ENCODE data around the gene CTBP1. TPM values are rescaled to one million over a fixed set of nuclear protein-coding genes. Genes with fewer than 3 reads are reported as not detected.
"Not testable (repeated sequence)": the region's sequence is repeated elsewhere in the genome, so short reads cannot be mapped to it uniquely, and the experiment has no call there.

CTBP1 gene
- total RNA-seq, 1 donor = 246 TPM

- Histone ChIP-seq H2AFZ (ENCODE audit: low read length) (no peak overlapping the region), H3K27ac (ENCODE audit: low read depth, low read length) (peak overlapping the region; percentile 92), H3K4me1 (ENCODE audit: insufficient read depth, low read length) (peaks cover 29% of the 10 kb centered on the region), H3K36me3 (ENCODE audit: insufficient read depth, low read length) (peaks cover 22% of the 10 kb centered on the region), H3K79me2 (ENCODE audit: insufficient read depth, low read length) (peaks cover 93% of the 10 kb centered on the region), H3K9me3 (ENCODE audit: low read depth, low read length) (no peaks in the 10 kb centered on the region), H3K4me3 (ENCODE audit: insufficient read depth, low read length) (no peak overlapping the region), H3K4me2 (ENCODE audit: insufficient read depth, low read length) (peak overlapping the region; percentile 30), H4K20me1 (ENCODE audit: insufficient read depth, low read length) (peaks cover 69% of the 10 kb centered on the region), H3K27me3 (ENCODE audit: insufficient read depth, low read length) (no peaks in the 10 kb centered on the region)
- TF ChIP-seq CTCF (IDR thresholded peaks at IDR 0.05; ENCODE audit: extremely low read depth, low read depth, low read length) = no peak
- no peak for DNase-seq (ENCODE audit: insufficient read length, low spot score, missing footprints)
Observed at GRCh38 chr4:1294424-1294823, 45.5 kb upstream of the CTBP1 start.

GRCh38 chr4:1293991-1294390, 45.1 kb upstream of the CTBP1 start:
- Histone ChIP-seq H3K4me1 (ENCODE audit: insufficient read depth, low read length) (peaks cover 29% of the 10 kb centered on the region), H3K27me3 (ENCODE audit: insufficient read depth, low read length) (no peaks in the 10 kb centered on the region), H3K4me3 (ENCODE audit: insufficient read depth, low read length) (no peak overlapping the region), H3K79me2 (ENCODE audit: insufficient read depth, low read length) (peaks cover 88% of the 10 kb centered on the region), H3K36me3 (ENCODE audit: insufficient read depth, low read length) (peaks cover 22% of the 10 kb centered on the region), H4K20me1 (ENCODE audit: insufficient read depth, low read length) (peaks cover 65% of the 10 kb centered on the region), H3K9me3 (ENCODE audit: low read depth, low read length) (no peaks in the 10 kb centered on the region), H3K27ac (ENCODE audit: low read depth, low read length) (peak overlapping the region; percentile 92), H3K4me2 (ENCODE audit: insufficient read depth, low read length) (peak overlapping the region; percentile 30), H2AFZ (ENCODE audit: low read length) (no peak overlapping the region)
- no peak for TF ChIP-seq CTCF (IDR thresholded peaks at IDR 0.05; ENCODE audit: extremely low read depth, low read depth, low read length)
- peak; percentile 97 for DNase-seq (ENCODE audit: insufficient read length, low spot score, missing footprints)

GRCh38 chr4:1293531-1293941, 44.6 kb upstream of the CTBP1 start:
- Histone ChIP-seq H3K9me3 (ENCODE audit: low read depth, low read length) (no peaks in the 10 kb centered on the region), H2AFZ (ENCODE audit: low read length) (no peak overlapping the region), H3K4me2 (ENCODE audit: insufficient read depth, low read length) (peak overlapping the region; percentile 30), H3K36me3 (ENCODE audit: insufficient read depth, low read length) (peaks cover 19% of the 10 kb centered on the region), H3K4me1 (ENCODE audit: insufficient read depth, low read length) (peaks cover 32% of the 10 kb centered on the region), H4K20me1 (ENCODE audit: insufficient read depth, low read length) (peaks cover 63% of the 10 kb centered on the region), H3K27me3 (ENCODE audit: insufficient read depth, low read length) (no peaks in the 10 kb centered on the region), H3K79me2 (ENCODE audit: insufficient read depth, low read length) (peaks cover 84% of the 10 kb centered on the region), H3K4me3 (ENCODE audit: insufficient read depth, low read length) (no peak overlapping the region), H3K27ac (ENCODE audit: low read depth, low read length) (peak overlapping the region; percentile 92)
- DNase-seq (ENCODE audit: insufficient read length, low spot score, missing footprints) = peak; percentile 71
- TF ChIP-seq CTCF (IDR thresholded peaks at IDR 0.05; ENCODE audit: extremely low read depth, low read depth, low read length) = no peak

GRCh38 chr4:1292703-1293011, 43.7 kb upstream of the CTBP1 start:
- Histone ChIP-seq H4K20me1 (ENCODE audit: insufficient read depth, low read length) (peaks cover 55% of the 10 kb centered on the region), H3K4me1 (ENCODE audit: insufficient read depth, low read length) (peaks cover 32% of the 10 kb centered on the region), H3K36me3 (ENCODE audit: insufficient read depth, low read length) (peaks cover 14% of the 10 kb centered on the region), H3K79me2 (ENCODE audit: insufficient read depth, low read length) (peaks cover 75% of the 10 kb centered on the region)
- H3K27ac ChIP-seq (ENCODE audit: low read depth, low read length); H3K27me3 ChIP-seq (ENCODE audit: insufficient read depth, low read length); H3K4me3 ChIP-seq (ENCODE audit: insufficient read depth, low read length); DNase-seq (ENCODE audit: insufficient read length, low spot score, missing footprints); H3K4me2 ChIP-seq (ENCODE audit: insufficient read depth, low read length); H2AFZ ChIP-seq (ENCODE audit: low read length); H3K9me3 ChIP-seq (ENCODE audit: low read depth, low read length): not testable (repeated sequence)
